ENCODE results near the gene SLC17A9. TPM values are rescaled to one million over a fixed set of nuclear protein-coding genes. Genes with fewer than 3 reads are reported as not detected.

Gene SLC17A9
- total RNA-seq, 1 experiment from 2014 or later = 0.28 TPM

DNA sequence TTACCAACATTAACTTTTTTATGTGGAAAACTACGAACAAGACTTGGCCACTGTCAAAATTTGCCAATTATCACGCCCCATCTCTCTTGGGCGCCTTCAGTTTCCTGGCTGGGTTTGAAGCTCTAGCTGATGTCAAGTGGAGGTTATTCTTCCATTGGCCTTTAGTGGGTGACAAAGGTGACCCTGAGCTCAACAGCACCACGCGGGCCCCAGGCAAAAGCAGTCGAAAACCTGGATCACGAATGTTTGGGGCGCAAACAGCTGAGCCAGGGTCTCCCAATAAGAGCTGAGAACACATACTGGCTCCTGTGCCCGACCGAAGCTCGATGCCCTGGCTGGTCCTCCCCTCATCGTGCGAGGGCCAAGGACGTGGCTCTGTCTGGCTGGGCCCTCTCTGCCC, 26.8 kb downstream of the SLC17A9 start:
- H3K27ac ChIP-seq (ENCODE audit: low read length) = no peak overlapping the region
- peaks cover 3% of the 10 kb centered on the region; the same call in 1 of the 2 replicates for H3K4me1 ChIP-seq (ENCODE audit: control insufficient read depth, insufficient read depth, low read length)
- in situ Hi-C loops (cut with HindIII; ENCODE audit: low pct_unique_long_range_greater_than_20kb, low sequenced_read_pairs) = no loop called here
- intact Hi-C loops (cut with micrococcal nuclease; ENCODE audit: unreplicated experiment) = no loop called here
- CTCF ChIA-PET = no interaction called here
- no TSS peak for BruUV-seq (replicated peaks)
- POLR2A ChIA-PET = no interaction called here
- H3K27me3 ChIP-seq (ENCODE audit: control insufficient read depth, insufficient read depth, low read length) = no peaks in the 10 kb centered on the region
- ATAC-seq = no peak
- no peaks in the 10 kb centered on the region for H3K9me3 ChIP-seq (ENCODE audit: control insufficient read depth, insufficient read depth, low read depth, low read length)
- H3K4me3 ChIP-seq (ENCODE audit: low read depth in 2 of 2, low read length in 2 of 2) = no peak overlapping the region
- DNase-seq (ENCODE audit: low read depth, low spot score) = no peak
- no peaks in the 10 kb centered on the region for H3K36me3 ChIP-seq (ENCODE audit: control insufficient read depth, insufficient read depth, low read length)
- TF ChIP-seq POLR2AphosphoS5 (IDR thresholded peaks at IDR 0.05; ENCODE audit: low read depth, low read length) (no peak), CTCF (IDR thresholded peaks at IDR 0.05) (no peak), REST (IDR thresholded peaks at IDR 0.05; ENCODE audit: insufficient read depth in 1 of 2, low read depth in 2 of 2, low read length in 1 of 2) (no peak), TCF7L2 (IDR thresholded peaks at IDR 0.05; ENCODE audit: low read depth, low read length) (no peak), SIN3A (IDR thresholded peaks at IDR 0.05; ENCODE audit: borderline replicate concordance, insufficient read depth, low read depth, low read length) (no peak)

- BruUV-seq (replicated peaks) = no TSS peak
- intact Hi-C loops (cut with micrococcal nuclease; ENCODE audit: unreplicated experiment) (no loop called here), in situ Hi-C loops (cut with HindIII; ENCODE audit: low pct_unique_long_range_greater_than_20kb, low sequenced_read_pairs) (no loop called here)
- POLR2A ChIA-PET = no interaction called here
- no peak for TF ChIP-seq TCF7L2 (IDR thresholded peaks at IDR 0.05; ENCODE audit: low read depth, low read length)
- no peak for TF ChIP-seq CTCF (IDR thresholded peaks at IDR 0.05)
- no peak for TF ChIP-seq REST (IDR thresholded peaks at IDR 0.05; ENCODE audit: insufficient read depth in 1 of 2, low read depth in 2 of 2, low read length in 1 of 2)
- no peak for TF ChIP-seq SIN3A (IDR thresholded peaks at IDR 0.05; ENCODE audit: borderline replicate concordance, insufficient read depth, low read depth, low read length)
- no peak for TF ChIP-seq POLR2AphosphoS5 (IDR thresholded peaks at IDR 0.05; ENCODE audit: low read depth, low read length)
- Histone ChIP-seq H3K36me3 (ENCODE audit: control insufficient read depth, insufficient read depth, low read length) (no peaks in the 10 kb centered on the region), H3K4me3 (ENCODE audit: low read depth in 2 of 2, low read length in 2 of 2) (no peak overlapping the region), H3K27ac (ENCODE audit: low read length) (no peak overlapping the region), H3K27me3 (ENCODE audit: control insufficient read depth, insufficient read depth, low read length) (no peaks in the 10 kb centered on the region), H3K9me3 (ENCODE audit: control insufficient read depth, insufficient read depth, low read depth, low read length) (no peaks in the 10 kb centered on the region), H3K4me1 (ENCODE audit: control insufficient read depth, insufficient read depth, low read length) (peaks cover 3% of the 10 kb centered on the region; the same call in 1 of the 2 replicates)
- DNase-seq (ENCODE audit: low read depth, low spot score) (no peak), ATAC-seq (no peak)
- CTCF ChIA-PET = no interaction called here
These were observed 27.4 kb downstream of the SLC17A9 start for GRCh38 chr20:62979876-62980373.

Data from Panc1 (cell line).